Esophagus (tissue), 2 donors: ENCODE results near the gene ARMC3. TPM values are rescaled to one million over a fixed set of nuclear protein-coding genes. Genes with fewer than 3 reads are reported as not detected.
"Not testable (repeated sequence)": the region's sequence is repeated elsewhere in the genome, so short reads cannot be mapped to it uniquely, and the experiment has no call there.

ENCODE experiments used
- H3K27ac ChIP-seq, 2 donors: one replicate each; pipeline ENCODE4 v1.5.1; 2013; ENCODE audit warnings: low read depth in 2 of 2, mild to moderate bottlenecking in 2 of 2, inconsistent platforms in 1 of 2, low read length in 1 of 2, moderate library complexity in 1 of 2
- H3K27me3 ChIP-seq, 2 donors: one replicate each; pipeline ENCODE4 v1.6.1; 2013; ENCODE audit warnings: low read length in 2 of 2, control low read depth in 1 of 2, mild to moderate bottlenecking in 1 of 2; ENCODE audit not compliant: insufficient read depth in 2 of 2, control insufficient read depth in 1 of 2
- H3K36me3 ChIP-seq, 2 donors: one replicate each; pipeline ENCODE4 v1.6.1; 2013; ENCODE audit warnings: low read length in 1 of 2; ENCODE audit not compliant: control insufficient read depth in 2 of 2, insufficient read depth in 2 of 2
- H3K4me1 ChIP-seq, 2 donors: one replicate each; pipeline ENCODE4 v1.6.1; 2013; ENCODE audit warnings: low read length in 1 of 2; ENCODE audit not compliant: control insufficient read depth in 2 of 2, insufficient read depth in 2 of 2
- H3K4me3 ChIP-seq, 2 donors: one replicate each; pipeline ENCODE4 v1.5.1; 2013; ENCODE audit warnings: low read length in 2 of 2, mild to moderate bottlenecking in 2 of 2, low read depth in 1 of 2, moderate library complexity in 1 of 2
- H3K9me3 ChIP-seq, 2 donors: one replicate each; pipeline ENCODE4 v1.6.1; 2013; ENCODE audit warnings: mild to moderate bottlenecking in 2 of 2, low read depth in 1 of 2, low read length in 1 of 2, moderate library complexity in 1 of 2; ENCODE audit not compliant: control insufficient read depth in 2 of 2, insufficient read depth in 1 of 2
- WGBS, 2 donors: extraction: QIAGEN DNeasy Blood & Tissue Kit; methylation state at CpG; one replicate each; pipeline ENCODE4 v1.1.7; 2013; 5-methylcytosine and 5-hydroxymethylcytosine counted together
- polyA plus RNA-seq, 2 donors: library from polyadenylated mRNA; stranded (reverse); fragments of 200-250 nt; gene quantifications; one replicate each; pipeline ENCODE4 v1.2.3, GENCODE V29; 2013
- donor health status: healthy with polysubstance abuse.
- donor health status: Bipolar disorder and iron deficiency.

The ARMC3 gene
- polyA plus RNA-seq, 2 donors: 0.04 TPM; not detected in 1

DNA sequence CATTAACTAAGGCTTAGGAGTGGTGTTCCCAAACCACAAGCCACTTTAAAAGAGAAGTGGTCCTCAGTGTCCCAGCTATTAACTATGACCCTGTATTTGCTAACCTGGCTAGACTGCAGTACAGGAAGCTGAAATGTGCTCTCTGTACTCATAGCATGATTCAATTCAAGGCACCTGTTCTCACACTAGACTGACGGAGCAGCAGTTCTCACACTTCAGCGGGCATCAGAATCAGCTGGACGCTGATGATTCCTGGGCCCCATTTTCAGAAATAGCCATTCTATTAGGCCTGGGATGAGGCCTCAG lies 143.0 kb downstream of the ARMC3 start:
- H3K36me3 ChIP-seq: no peaks in the 10 kb centered on the region
- H3K27me3 ChIP-seq: no peaks in the 10 kb centered on the region
- no peaks in the 10 kb centered on the region for H3K9me3 ChIP-seq
- no peak overlapping the region for H3K4me3 ChIP-seq
- 94 to 97% methylated on average over 3 of the region's 3 CpGs for WGBS, 2 donors
- H3K27ac ChIP-seq: no peak overlapping the region
- no peaks in the 10 kb centered on the region for H3K4me1 ChIP-seq

DNA sequence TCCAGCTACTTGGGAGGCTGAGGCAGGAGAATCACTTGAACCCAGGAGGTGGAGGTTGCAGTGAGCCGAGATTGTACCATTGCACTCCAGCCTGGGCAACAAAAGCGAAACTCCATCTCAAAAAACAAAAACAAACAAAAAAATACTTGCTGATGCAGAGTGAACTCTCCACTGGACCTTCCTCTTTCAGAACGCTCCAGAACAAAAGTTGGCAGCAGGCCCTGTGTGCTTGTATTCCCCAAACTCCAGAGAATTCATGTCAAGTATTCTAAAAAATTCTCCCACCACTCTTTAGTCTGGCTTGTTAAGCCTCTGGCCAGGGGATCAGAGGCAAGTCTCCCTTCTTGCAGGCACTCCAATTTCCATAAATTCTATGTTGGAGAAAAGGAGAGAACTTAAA lies 144.7 kb downstream of the ARMC3 start:
- 64 to 67% methylated on average over 3 of the region's 3 CpGs for WGBS, 2 donors
- not testable (repeated sequence) for H3K27ac ChIP-seq

DNA sequence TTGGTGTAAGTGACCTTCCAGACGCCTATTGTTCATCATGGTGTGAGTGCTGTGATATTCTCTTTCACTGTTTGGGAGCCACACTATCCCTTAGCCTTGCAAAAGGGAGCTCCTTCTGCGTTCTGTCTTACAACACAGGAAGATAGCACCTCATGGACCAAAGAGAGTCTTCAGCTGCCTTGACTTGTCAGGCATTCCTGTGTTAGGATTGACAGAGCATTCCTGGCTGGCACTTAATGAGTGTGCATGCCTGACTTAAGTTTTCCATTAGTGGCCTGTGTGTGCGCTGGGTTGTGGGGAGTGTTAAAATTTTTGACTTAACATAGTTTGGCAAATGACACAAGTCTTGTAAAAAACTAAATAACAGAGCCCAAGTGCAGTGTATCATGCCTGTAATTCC lies 145.7 kb downstream of the ARMC3 start:
- Histone ChIP-seq H3K4me3 (no peak overlapping the region), H3K36me3 (no peaks in the 10 kb centered on the region), H3K4me1 (no peaks in the 10 kb centered on the region), H3K27ac (no peak overlapping the region), H3K9me3 (no peaks in the 10 kb centered on the region), H3K27me3 (no peaks in the 10 kb centered on the region)
- 61 to 76% methylated on average over 3 of the region's 3 CpGs for WGBS, 2 donors

More for the DNA sequence above, 144.7 kb downstream of the ARMC3 start:
- not testable (repeated sequence) for H3K9me3 ChIP-seq, H3K27me3 ChIP-seq, H3K4me1 ChIP-seq, H3K36me3 ChIP-seq, H3K4me3 ChIP-seq

DNA sequence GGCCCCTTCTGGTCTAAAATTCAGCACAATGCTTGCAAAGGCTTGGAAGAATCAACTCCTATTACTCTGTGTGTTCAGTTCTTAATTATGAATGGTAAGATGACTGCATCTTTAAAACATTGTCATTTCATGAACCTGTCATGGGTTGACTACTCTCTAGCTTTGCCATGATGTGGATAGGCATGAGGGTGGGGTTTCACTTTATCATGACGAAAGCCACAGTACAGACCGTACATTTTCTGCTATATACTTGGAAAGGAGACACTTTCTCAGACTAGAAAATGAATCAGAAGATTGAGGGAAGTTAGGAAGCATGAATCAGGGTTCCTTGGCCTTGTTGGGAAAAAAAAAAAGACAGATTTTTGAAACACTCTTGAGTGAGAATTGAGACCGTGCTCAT lies 147.8 kb downstream of the ARMC3 start:
- no peak overlapping the region for H3K27ac ChIP-seq
- 76 to 78% methylated on average over 3 of the region's 3 CpGs for WGBS, 2 donors

DNA sequence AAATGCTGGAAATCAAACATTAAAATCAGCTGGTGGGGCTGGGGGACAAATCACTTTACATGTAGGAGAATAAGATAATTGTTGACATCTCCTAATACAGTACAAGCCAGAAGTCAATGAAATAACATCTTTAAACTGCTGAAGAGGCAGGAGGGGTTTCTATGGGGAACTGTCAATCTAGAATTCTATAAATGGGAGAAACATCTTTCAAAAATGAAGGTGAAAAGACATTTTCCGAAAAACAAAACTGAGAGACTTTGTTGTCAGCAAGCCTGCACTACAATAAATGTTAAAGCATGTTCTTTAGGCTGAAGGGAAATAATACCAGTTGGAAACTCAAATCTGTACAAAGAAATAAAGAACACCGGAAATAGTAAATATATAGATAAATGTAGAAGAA lies 150.3 kb downstream of the ARMC3 start:
- Histone ChIP-seq H3K4me1 (no peaks in the 10 kb centered on the region), H3K27me3 (no peaks in the 10 kb centered on the region), H3K27ac (no peak overlapping the region), H3K36me3 (no peaks in the 10 kb centered on the region), H3K4me3 (no peak overlapping the region), H3K9me3 (no peaks in the 10 kb centered on the region)
- 91% methylated on average over 2 of the region's 2 CpGs for WGBS, 2 donors

More for the DNA sequence above, 147.8 kb downstream of the ARMC3 start:
- Histone ChIP-seq H3K36me3 (no peaks in the 10 kb centered on the region), H3K9me3 (no peaks in the 10 kb centered on the region), H3K4me1 (no peaks in the 10 kb centered on the region), H3K4me3 (no peak overlapping the region), H3K27me3 (no peaks in the 10 kb centered on the region)

DNA sequence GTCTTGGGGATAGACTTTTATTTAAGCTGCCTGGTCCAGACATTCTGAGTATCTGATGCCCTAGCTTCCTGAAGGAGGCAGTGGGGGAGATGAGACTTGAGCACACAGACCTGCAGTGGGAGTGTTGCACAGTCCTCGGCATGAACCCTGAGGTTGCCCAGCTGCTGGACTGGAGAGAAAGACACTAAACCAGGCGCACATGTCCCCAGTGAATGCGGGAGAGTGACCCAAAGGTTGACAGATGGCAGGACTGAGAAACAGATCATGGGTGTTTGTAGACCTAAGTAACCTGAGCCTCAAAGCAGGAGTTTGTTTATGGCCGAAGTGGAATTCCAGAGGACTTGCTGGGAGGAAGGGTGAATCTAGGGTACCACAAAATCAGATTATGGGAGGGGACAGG lies 151.8 kb downstream of the ARMC3 start:
- Histone ChIP-seq H3K4me3 (no peak overlapping the region), H3K27ac (no peak overlapping the region), H3K36me3 (no peaks in the 10 kb centered on the region), H3K4me1 (no peaks in the 10 kb centered on the region), H3K27me3 (no peaks in the 10 kb centered on the region), H3K9me3 (no peaks in the 10 kb centered on the region)
- WGBS, 2 donors: 70 to 74% methylated on average over 4 of the region's 4 CpGs

DNA sequence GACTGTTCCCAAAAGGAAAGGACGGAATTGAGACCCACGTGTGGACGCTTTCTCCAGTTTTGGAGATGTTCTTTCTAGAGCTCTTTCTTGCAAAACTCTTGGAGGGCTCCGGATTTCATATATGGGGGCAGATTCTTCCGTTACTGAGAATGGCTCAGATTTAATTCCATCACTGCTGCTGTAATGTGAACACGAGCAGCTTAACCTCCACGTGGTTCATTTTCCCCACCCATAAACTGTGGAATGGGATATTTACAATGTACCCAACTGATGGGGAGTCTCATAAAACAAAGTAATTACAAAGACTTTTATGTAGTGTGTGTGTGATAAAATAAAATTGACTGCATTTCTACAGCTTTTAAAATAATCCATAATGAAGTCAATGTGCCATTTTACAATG lies 152.4 kb downstream of the ARMC3 start:
- Histone ChIP-seq H3K9me3 (no peaks in the 10 kb centered on the region), H3K4me3 (no peak overlapping the region), H3K27me3 (no peaks in the 10 kb centered on the region), H3K36me3 (no peaks in the 10 kb centered on the region), H3K4me1 (no peaks in the 10 kb centered on the region), H3K27ac (no peak overlapping the region)
- 73 to 76% methylated on average over 7 of the region's 7 CpGs for WGBS, 2 donors

DNA sequence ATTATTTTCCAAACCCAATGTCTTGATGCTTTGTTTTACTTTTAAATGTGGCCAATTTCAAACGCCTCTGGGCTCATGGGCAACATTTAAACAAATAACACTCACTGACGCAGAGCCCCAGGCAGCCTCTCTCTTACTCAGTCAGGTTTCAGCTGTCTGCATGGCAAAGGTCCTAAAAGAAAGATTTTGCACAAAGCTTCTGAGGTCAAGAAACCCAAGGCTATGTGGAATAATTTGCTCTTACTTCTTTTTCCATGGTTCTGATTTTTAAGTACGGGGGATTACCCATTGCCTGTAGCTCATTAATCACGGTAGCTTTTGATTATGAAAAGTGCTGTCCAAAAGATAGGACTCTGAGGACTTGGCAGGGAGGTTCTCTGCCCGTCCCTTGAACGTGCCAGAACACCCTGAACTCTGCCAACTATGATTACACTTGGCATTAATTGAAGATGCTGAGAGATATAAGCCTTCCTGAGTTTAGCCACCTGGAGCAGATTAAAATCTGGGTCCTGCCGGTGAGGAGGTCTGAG lies 153.4 kb downstream of the ARMC3 start:
- H3K9me3 ChIP-seq: no peaks in the 10 kb centered on the region
- H3K4me1 ChIP-seq: no peaks in the 10 kb centered on the region
- H3K27ac ChIP-seq: no peak overlapping the region
- no peaks in the 10 kb centered on the region for H3K36me3 ChIP-seq
- WGBS, 2 donors: 18 to 24% methylated on average over 7 of the region's 7 CpGs
- H3K27me3 ChIP-seq: no peaks in the 10 kb centered on the region
- no peak overlapping the region for H3K4me3 ChIP-seq

DNA sequence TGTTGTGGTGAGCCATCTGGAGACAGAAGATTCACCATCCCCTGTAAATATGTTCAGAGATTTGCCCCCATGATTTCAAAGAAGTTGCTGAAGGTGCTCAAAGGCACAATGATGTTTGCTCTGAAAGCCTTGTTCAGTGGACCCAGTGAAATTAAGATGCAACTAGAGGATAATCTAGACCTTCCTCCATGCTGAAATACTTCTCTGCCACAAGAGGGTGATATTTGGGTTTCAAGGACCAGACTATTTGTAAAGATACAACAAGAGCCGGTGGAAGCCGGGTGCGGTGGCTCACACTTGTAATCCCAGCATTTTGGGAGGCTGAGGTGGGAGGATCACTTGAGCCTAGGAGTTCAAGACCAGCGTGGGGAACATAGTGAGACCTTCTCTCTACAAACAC lies 154.0 kb downstream of the ARMC3 start:
- H3K27ac ChIP-seq: no peak overlapping the region
- H3K4me1 ChIP-seq: no peaks in the 10 kb centered on the region
- no peaks in the 10 kb centered on the region for H3K27me3 ChIP-seq
- 76 to 89% methylated on average over 4 of the region's 4 CpGs for WGBS, 2 donors
- no peaks in the 10 kb centered on the region for H3K9me3 ChIP-seq
- no peak overlapping the region for H3K4me3 ChIP-seq
- H3K36me3 ChIP-seq: no peaks in the 10 kb centered on the region
